ENCODE measurements around the gene CTDNEP1.

Gene CTDNEP1

GRCh38 chr17:7226721-7227710 is 24.5 kb downstream of the CTDNEP1 start:
- DNase-seq: no peak

DNA sequence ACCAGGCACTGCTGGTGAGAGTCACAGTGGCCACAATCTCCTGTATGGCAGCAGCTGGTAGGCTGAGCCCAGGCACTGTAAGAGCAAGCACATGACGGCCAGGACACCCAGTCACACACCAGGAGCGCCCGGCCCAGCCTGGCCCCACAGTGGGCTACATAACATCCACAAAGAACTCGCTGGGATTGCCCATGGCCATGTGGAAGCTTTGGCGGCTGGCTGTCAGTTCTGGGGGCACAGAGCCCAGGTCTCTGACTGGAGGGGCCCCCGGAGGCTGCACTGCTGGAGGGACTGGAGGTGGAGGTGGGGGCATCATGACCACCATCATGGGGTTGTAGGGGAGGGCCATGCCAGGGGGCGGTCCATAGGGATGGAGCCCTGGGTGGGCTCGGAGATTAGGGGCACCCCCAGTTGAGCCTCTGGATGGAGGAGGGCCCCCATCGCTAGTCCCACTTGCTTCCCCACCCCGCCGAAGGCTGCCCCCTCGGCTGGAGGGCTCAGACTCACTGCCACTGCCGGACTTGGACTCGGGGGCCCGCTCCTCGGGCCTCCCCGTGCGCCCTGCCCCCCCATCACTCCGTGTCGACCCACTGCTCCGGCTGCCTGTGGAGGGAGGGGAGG is 25.7 kb downstream of the CTDNEP1 start:
- no peak for DNase-seq

- DNase-seq: no peak
These were observed 26.8 kb downstream of the CTDNEP1 start for GRCh38 chr17:7224661-7225111.

- no peak for DNase-seq
These were observed 27.4 kb downstream of the CTDNEP1 start for GRCh38 chr17:7224110-7224509.

DNA sequence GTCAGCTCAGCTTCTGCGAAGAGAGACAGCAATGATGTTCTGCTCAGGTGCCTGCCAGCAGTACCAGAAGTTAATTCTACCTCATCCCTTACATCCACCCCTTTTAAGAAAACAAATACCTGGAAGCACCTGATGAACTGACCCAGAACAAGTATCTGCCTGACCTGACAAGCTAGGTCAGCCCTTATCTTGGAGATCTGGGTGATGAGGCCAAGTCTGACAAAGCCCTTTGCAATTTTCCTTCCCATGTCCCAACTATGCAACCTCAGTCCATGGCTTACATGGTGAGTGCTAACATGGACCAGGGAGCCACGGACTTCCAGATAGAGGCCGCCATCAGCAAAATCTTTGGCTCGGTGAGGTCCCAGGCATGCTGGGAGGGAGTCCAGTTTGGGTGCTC is 28.2 kb downstream of the CTDNEP1 start:
- DNase-seq: no peak

DNA sequence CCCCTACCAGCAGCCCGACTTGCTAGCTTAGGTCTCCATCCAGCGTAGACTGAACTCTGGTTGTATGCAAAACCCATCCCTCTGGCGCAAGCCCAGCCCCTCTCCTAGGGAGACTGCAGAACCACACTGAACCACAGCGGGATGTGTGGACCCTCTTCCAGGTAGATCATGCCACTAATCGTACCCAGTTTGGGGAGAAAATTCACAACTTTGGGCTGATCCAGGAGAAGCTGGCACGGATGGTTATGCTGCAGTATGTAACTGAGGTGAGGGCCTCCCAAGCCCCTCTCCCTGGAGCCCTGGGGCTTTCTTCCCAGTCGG is 28.6 kb downstream of the CTDNEP1 start:
- DNase-seq: no peak

GRCh38 chr17:7222093-7222971 is 29.2 kb downstream of the CTDNEP1 start:
- no peak for DNase-seq

DNA sequence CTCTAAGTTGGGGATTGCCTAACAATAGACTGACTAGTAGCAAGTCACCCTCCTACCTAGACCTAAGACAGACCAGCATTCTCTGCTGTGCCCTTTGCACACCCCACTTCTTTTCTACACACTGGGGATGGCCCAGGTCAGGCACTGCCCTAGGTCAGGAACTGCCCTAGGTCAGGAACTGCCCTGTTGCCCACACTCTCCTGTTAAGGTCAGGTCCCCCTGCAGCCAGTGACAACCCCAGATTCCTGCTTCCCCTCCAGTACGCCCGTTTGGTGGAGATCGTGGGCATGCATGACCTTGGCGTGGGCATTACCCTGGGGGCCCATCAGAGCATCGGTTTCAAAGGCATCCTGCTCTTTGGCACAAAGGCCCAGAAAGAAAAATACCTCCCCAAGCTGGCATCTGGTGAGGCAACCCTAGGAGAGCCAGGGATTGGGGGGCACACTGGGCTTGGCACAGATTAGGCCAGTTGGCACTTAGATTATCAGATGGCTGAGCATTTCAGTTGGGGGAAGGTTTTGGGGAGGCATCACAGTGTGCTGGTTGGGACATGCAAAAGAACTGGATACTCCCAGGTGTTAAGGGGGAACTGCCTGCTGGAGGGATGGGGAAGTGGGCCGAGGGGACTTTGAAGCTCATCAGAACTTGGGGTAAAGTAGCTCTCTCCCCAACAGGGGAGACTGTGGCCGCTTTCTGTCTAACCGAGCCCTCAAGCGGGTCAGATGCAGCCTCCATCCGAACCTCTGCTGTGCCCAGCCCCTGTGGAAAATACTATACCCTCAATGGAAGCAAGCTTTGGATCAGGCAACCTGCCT is 30.0 kb downstream of the CTDNEP1 start:
- DNase-seq: no peak

DNA sequence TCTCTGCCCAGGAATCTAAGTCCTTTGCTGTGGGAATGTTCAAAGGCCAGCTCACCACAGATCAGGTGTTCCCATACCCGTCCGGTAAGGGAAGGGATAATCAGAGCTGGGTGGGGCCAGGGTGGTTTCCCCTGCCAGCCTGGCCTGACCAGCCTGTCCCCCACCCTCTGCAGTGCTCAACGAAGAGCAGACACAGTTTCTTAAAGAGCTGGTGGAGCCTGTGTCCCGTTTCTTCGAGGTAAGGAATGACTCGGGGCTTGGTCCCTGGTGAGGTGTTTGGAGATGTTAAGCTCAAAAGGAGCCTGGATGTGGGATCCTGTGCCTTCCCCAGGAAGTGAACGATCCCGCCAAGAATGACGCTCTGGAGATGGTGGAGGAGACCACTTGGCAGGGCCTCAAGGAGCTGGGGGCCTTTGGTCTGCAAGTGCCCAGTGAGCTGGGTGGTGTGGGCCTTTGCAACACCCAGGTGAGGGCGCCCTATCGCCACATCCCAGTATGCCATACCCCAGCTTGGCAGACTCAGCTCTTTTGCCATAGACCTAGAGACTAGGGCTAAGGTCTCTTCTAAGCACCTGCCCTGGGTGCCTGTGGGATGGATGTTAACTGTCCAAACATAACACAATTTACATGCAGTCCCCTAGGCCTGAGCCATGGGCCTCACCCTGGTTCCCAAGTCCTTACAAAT is 30.8 kb downstream of the CTDNEP1 start:
- peak; percentile 52 for DNase-seq

DNA sequence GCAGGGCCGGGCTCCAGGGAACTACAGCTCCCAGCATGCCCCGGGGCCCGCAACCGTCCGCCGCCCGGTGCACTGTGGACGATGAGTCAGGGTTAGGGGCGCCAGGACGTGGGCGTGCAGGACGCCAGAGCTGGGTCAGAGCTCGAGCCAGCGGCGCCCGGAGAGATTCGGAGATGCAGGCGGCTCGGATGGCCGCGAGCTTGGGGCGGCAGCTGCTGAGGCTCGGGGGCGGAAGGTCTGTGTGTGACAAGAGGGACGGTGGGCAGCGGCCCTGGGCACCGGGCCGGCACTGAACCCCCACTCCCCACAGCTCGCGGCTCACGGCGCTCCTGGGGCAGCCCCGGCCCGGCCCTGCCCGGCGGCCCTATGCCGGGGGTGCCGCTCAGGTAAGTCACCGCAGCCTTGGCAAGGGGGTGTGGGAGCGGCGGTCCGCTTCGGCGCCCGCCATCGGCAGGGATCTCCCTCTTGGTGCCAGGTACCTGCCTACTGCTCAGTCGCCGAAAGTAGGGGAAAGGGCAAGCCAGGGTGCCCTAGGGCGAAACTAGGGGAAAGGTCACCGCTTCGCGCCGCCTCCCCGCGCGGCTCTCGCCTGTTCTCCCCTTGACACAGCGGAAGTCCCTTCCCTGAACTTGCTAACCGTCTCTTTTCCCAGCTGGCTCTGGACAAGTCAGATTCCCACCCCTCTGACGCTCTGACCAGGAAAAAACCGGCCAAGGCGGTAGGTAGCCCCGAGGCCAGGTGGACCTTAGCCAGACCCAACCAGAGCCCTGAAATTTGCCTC is 31.5 kb downstream of the CTDNEP1 start, which contains the start of the genes ACADVL and DLG4:
ACADVL (plus strand) TSS at position 127 of the 781 bp plus-strand sequence; CDS start at position 174, 47 bp downstream.
DLG4 (minus strand) TSS at position 25 of the 781 bp plus-strand sequence.
- peak; percentile 89 for DNase-seq

GRCh38 chr17:7219229-7219811 is 32.2 kb downstream of the CTDNEP1 start:
- no peak for DNase-seq

DNA sequence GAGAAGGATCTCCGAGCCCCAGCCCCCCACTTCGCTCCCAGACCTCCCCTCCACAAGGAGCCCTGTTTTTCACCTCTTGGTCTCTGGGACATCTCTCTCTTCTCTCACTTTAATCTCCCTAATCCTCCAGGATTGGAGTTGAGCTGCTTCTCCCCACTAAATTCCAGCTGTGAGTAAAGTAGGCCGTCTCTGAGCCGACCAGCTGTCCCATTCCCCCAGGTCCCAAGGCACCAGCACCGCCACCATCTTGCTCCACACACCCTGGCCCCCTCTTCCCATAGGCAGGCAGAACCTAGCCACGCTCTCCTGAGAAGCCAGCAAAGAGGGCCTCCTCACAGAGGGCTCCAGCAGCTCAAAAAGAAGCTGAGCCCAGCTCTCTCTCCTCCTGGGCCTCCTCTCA is 32.8 kb downstream of the CTDNEP1 start:
- DNase-seq: no peak

GRCh38 chr17:7218166-7218565 is 33.4 kb downstream of the CTDNEP1 start:
- DNase-seq: no peak

GRCh38 chr17:7217113-7217987 is 34.2 kb downstream of the CTDNEP1 start:
- DNase-seq: peak; percentile 83

GRCh38 chr17:7216242-7217112 is 35.1 kb downstream of the CTDNEP1 start:
- DNase-seq: no peak

- DNase-seq: no peak
These were observed 35.8 kb downstream of the CTDNEP1 start for GRCh38 chr17:7215652-7216180.

- no peak for DNase-seq
These were observed 36.3 kb downstream of the CTDNEP1 start for GRCh38 chr17:7215136-7215638.

Measured in fibroblast of skin of abdomen (primary cell).